Osteocyte (in vitro differentiated cells): ENCODE results near the gene RAD23B. TPM values are rescaled to one million over a fixed set of nuclear protein-coding genes. Genes with fewer than 3 reads are reported as not detected.

Experiments
- DNase-seq: peaks from one replicate; pipeline ENCODE4 v3.0.0; 2021; ENCODE audit warnings: mixed read lengths; ENCODE audit not compliant: unreplicated experiment; ENCODE audit errors: extremely low spot score
- H3K27ac Mint-ChIP-seq: one replicate; pipeline ENCODE4 v1.8.0; 2021; ENCODE audit warnings: mild to moderate bottlenecking, mixed read lengths; ENCODE audit not compliant: unreplicated experiment
- H3K27me3 Mint-ChIP-seq: one replicate; pipeline ENCODE4 v1.8.0; 2021; ENCODE audit warnings: mixed read lengths; ENCODE audit not compliant: unreplicated experiment
- H3K36me3 Mint-ChIP-seq: one replicate; pipeline ENCODE4 v1.8.0; 2021; ENCODE audit warnings: mixed read lengths; ENCODE audit not compliant: unreplicated experiment
- H3K4me1 Mint-ChIP-seq: one replicate; pipeline ENCODE4 v1.8.0; 2021; ENCODE audit warnings: mixed read lengths; ENCODE audit not compliant: unreplicated experiment
- H3K4me3 Mint-ChIP-seq: one replicate; pipeline ENCODE4 v1.8.0; 2021; ENCODE audit warnings: mild to moderate bottlenecking, moderate library complexity, mixed read lengths; ENCODE audit not compliant: unreplicated experiment
- H3K9me3 Mint-ChIP-seq: one replicate; pipeline ENCODE4 v1.8.0; 2021; ENCODE audit warnings: mixed read lengths; ENCODE audit not compliant: unreplicated experiment
- total RNA-seq: library from RNA; stranded (reverse); gene quantifications from 2 replicates; pipeline ENCODE4 v1.2.1, GENCODE V29; 2021
- TF ChIP-seq, protein P1 (sequence below): fragments of 200-600 bp; sonication (generic); IDR thresholded peaks from 2 replicates; pipeline ENCODE4 v1.5.0; 2021; ENCODE audit warnings: antibody characterized with exemption, mild to moderate bottlenecking, moderate library complexity

RAD23B gene
- total RNA-seq, 1 donor from 2014 or later = 125 TPM

DNA sequence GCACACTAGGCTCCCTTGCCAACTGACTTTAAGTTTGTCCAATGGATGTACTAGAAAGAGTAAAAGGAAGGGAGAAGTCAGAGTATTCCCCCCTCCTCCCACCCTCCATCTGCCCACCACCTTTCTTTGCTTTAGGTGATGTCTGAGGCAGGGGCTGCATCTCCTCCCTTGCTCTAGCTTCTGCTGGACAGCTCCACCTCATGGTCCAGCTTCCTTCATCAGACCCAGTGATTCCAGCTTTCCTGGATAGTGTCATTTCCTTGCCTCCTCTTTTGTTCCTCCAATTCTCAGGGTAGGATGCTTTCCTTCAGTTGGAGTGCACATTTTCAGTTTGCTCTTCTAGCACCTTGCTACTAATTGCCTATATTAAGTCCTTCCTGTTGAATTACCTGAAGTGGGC is 67.4 kb downstream of the RAD23B start:
- Mint-ChIP-seq H3K9me3 (peaks cover 10% of the 10 kb centered on the region), H3K36me3 (no peaks in the 10 kb centered on the region), H3K27me3 (peaks cover 34% of the 10 kb centered on the region), H3K4me3 (no peak overlapping the region), H3K27ac (no peak overlapping the region), H3K4me1 (peaks cover 4% of the 10 kb centered on the region)
- TF ChIP-seq, protein P1, sequence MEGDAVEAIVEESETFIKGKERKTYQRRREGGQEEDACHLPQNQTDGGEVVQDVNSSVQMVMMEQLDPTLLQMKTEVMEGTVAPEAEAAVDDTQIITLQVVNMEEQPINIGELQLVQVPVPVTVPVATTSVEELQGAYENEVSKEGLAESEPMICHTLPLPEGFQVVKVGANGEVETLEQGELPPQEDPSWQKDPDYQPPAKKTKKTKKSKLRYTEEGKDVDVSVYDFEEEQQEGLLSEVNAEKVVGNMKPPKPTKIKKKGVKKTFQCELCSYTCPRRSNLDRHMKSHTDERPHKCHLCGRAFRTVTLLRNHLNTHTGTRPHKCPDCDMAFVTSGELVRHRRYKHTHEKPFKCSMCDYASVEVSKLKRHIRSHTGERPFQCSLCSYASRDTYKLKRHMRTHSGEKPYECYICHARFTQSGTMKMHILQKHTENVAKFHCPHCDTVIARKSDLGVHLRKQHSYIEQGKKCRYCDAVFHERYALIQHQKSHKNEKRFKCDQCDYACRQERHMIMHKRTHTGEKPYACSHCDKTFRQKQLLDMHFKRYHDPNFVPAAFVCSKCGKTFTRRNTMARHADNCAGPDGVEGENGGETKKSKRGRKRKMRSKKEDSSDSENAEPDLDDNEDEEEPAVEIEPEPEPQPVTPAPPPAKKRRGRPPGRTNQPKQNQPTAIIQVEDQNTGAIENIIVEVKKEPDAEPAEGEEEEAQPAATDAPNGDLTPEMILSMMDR = no peak
- no peak for DNase-seq

DNA sequence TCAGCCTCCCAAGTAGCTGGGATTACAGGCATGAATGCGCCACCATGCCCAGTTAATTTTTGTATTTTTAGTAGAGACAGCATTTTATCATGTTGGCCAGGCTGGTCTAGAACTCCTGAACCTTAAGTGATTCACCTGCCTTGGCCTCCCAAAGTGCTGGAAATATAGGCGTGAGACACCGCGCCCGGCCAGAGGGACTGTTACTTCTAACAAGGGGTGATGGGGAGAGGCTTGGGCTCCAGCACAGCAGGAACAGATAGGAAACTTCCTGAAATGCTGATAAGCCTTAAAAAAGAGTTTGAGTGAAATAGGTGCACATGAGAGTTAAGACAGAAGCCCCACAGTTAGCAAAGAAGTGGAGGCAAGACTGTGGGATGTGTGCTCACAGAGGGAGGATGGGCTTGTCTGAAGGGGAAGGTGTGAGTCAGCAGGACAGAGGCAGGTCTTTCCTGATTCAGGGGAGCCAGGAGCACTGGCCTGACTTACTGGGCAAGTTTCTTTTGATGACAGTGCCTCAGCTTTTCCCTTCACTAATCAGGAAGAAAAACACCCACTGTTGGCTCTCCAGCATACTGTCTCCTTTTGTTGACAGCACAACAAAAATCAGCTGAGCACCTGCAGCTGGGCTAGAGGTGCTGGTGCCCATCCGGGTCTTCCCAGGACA is 68.4 kb downstream of the RAD23B start:
- TF ChIP-seq, protein P1 = no peak
- no peak for DNase-seq
- H3K9me3 Mint-ChIP-seq = peaks cover 10% of the 10 kb centered on the region
- no peaks in the 10 kb centered on the region for H3K4me1 Mint-ChIP-seq
- no peak overlapping the region for H3K4me3 Mint-ChIP-seq
- H3K36me3 Mint-ChIP-seq = no peaks in the 10 kb centered on the region
- no peak overlapping the region for H3K27ac Mint-ChIP-seq
- peaks cover 34% of the 10 kb centered on the region for H3K27me3 Mint-ChIP-seq

DNA sequence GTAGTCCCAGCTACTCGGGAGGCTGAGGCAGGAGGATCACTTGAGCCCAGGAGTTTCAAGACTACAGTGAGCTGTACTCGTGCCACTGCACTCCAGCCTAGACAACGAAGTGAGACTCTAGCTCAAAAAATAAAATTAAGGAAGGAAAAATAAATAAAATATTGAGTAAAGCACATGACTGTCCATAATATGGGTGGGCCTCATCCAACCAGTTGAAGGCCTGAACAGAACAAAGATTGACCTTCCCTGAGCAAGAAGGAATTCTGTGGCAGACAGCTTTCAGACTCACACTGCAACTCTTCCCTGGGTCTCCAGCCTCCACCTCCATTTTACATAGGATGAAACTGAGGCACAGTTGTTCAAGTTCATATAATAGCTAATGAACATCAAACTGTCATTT is 72.3 kb downstream of the RAD23B start:
- H3K4me3 Mint-ChIP-seq = no peak overlapping the region
- no peak overlapping the region for H3K27ac Mint-ChIP-seq
- peaks cover 10% of the 10 kb centered on the region for H3K9me3 Mint-ChIP-seq
- no peak for DNase-seq
- TF ChIP-seq, protein P1 = no peak
- H3K4me1 Mint-ChIP-seq = no peaks in the 10 kb centered on the region
- H3K36me3 Mint-ChIP-seq = no peaks in the 10 kb centered on the region
- H3K27me3 Mint-ChIP-seq = peaks cover 32% of the 10 kb centered on the region

DNA sequence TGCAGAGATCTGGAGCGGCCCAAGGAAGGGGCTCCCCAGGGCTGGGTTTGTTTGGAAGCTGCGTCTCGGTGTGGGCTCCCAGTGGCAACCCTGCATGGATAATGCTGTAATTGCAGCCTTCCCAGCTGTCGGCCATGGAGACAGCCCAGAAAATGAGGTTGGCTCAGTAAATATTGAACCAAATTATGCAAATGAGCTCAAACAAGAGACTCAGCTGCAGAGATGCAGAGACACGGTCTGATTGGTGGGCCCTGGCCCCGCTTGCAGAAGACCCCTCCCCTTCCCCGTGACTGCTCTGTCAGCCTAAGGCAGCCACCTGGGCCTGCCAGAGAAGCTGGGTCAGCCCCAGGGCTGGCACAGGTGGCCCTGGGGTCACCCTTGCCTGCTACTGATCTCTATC is 75.9 kb downstream of the RAD23B start:
- Mint-ChIP-seq H3K36me3 (no peaks in the 10 kb centered on the region), H3K4me3 (no peak overlapping the region), H3K4me1 (peaks cover 12% of the 10 kb centered on the region), H3K9me3 (no peaks in the 10 kb centered on the region), H3K27me3 (peaks cover 6% of the 10 kb centered on the region), H3K27ac (no peak overlapping the region)
- no peak for DNase-seq
- TF ChIP-seq, protein P1 = no peak

DNA sequence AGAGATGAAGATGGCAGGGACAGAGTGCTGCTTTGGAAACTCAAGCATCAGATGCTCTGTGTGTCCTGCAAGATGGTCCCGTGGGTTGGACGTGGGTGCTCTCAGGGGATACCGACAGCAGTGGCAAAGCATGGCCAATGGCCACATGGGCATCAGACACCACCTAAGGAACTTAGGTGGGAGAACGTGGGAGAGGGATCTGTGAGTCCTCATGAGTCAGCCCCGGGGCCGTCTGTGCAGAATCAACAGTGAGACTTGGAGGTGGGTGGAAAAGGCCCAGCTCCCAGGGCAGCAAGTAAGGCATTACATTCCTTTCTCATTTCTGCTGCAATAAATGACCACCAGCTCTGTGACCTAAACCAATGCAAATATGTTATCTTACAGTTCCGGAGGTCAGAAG is 77.0 kb downstream of the RAD23B start:
- DNase-seq = no peak
- TF ChIP-seq, protein P1 = no peak
- Mint-ChIP-seq H3K27me3 (no peaks in the 10 kb centered on the region), H3K27ac (no peak overlapping the region), H3K9me3 (no peaks in the 10 kb centered on the region), H3K4me1 (peaks cover 13% of the 10 kb centered on the region), H3K36me3 (no peaks in the 10 kb centered on the region), H3K4me3 (no peak overlapping the region)
